ENCODE measurements around the gene BBS9. TPM values are rescaled to one million over a fixed set of nuclear protein-coding genes. Genes with fewer than 3 reads are reported as not detected.

Gene BBS9
- total RNA-seq, 1 experiment from 2014 or later = 26.4 TPM

DNA sequence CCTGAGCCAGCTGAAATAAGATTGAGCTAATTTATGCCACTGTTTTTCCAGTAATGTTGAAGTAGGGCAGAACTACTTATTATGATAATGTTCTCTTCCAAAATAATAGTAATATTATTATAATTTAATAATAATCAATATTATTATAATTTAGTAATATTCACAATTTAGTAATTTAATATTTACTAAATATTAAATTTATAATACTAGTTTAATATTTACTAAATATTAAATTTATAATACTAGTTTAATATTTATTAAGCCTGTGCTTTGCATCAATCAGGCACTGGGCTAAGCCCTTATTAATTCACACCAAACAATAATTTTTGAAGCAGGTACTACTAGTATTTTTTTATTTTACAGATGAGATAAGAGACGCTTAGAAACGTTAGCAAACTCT is 170.1 kb downstream of the BBS9 start:
- H3K4me1 ChIP-seq (ENCODE audit: insufficient read depth, low read length) = no peaks in the 10 kb centered on the region
- no peak overlapping the region for H3K23ac ChIP-seq (ENCODE audit: insufficient read length, low read depth, low read length)
- no peak overlapping the region for H3K18ac ChIP-seq (ENCODE audit: insufficient read length, low read depth, low read length)
- H3K4me2 ChIP-seq (ENCODE audit: insufficient read depth, insufficient read length, low read length) = no peak overlapping the region
- H4K5ac ChIP-seq (ENCODE audit: insufficient read length, low read depth, low read length) = no peak overlapping the region
- H3K4me1 Mint-ChIP-seq = peaks cover 0 to 3% of the 10 kb centered on the region in 2 experiments; a peak in 1 of 4 replicates
- no peak overlapping the region for H3K27ac ChIP-seq (ENCODE audit: insufficient read length, low read depth, low read length)
- H2BK12ac ChIP-seq (ENCODE audit: insufficient read length, low read depth, low read length) = no peak overlapping the region
- H3K27me3 Mint-ChIP-seq (ENCODE audit: low read depth) = no peaks in the 10 kb centered on the region
- no peaks in the 10 kb centered on the region for H3K79me2 ChIP-seq (ENCODE audit: insufficient read depth, low read length)
- H3K79me1 ChIP-seq (ENCODE audit: insufficient read depth, low read depth, low read length, poor library complexity, severe bottlenecking) = no peaks in the 10 kb centered on the region
- no peak overlapping the region for H3K4me3 Mint-ChIP-seq
- no peak overlapping the region for H3K4ac ChIP-seq (ENCODE audit: low read depth, low read length)
- H4K20me1 ChIP-seq (ENCODE audit: control insufficient read depth, insufficient read depth, insufficient read length) = no peaks in the 10 kb centered on the region
- peaks cover 6 to 44% (median 31%) of the 10 kb centered on the region in 3 experiments; a peak in 6 of 7 replicates for H3K36me3 Mint-ChIP-seq (ENCODE audit: insufficient read depth in 1 of 3, low read depth in 3 of 3)
- no peak overlapping the region for H2BK120ac ChIP-seq (ENCODE audit: low read depth, low read length, poor library complexity, severe bottlenecking)
- no peak overlapping the region for H3K9ac ChIP-seq (ENCODE audit: extremely low read depth, insufficient read length, low read length)
- H4K8ac ChIP-seq (replicated peaks; ENCODE audit: insufficient read length, low read depth, low read length) = no peak overlapping the region
- WGBS (ENCODE audit: extremely low coverage, insufficient read length, low lambda C conversion rate) = no CpG with 5 or more reads among the region's 2 CpGs
- H2BK20ac ChIP-seq (ENCODE audit: low read depth, low read length, poor library complexity, severe bottlenecking) = no peak overlapping the region
- no peak overlapping the region for H2AK5ac ChIP-seq (ENCODE audit: insufficient read length, low read length)
- no peak overlapping the region for H4K91ac ChIP-seq (ENCODE audit: insufficient read length, low read depth, low read length)
- no peak overlapping the region for H2BK5ac ChIP-seq (ENCODE audit: insufficient read length, low read length)
- H3K14ac ChIP-seq (ENCODE audit: insufficient read depth, low read length) = no peak overlapping the region
- no peak overlapping the region for H3K56ac ChIP-seq (ENCODE audit: insufficient read length, low read depth, low read length)
- H3K27me3 ChIP-seq (ENCODE audit: insufficient read depth, low read length) = no peaks in the 10 kb centered on the region
- no peaks in the 10 kb centered on the region for H3K9me3 ChIP-seq (ENCODE audit: control insufficient read depth, low read depth, low read length)
- H3T11ph ChIP-seq (ENCODE audit: low read length) = no peak overlapping the region
- no peak overlapping the region for H2AFZ ChIP-seq (ENCODE audit: low read length)
- H3K9me3 Mint-ChIP-seq = peaks cover 36 to 42% of the 10 kb centered on the region in 2 experiments
- no peak for DNase-seq
- TF ChIP-seq, protein P1, sequence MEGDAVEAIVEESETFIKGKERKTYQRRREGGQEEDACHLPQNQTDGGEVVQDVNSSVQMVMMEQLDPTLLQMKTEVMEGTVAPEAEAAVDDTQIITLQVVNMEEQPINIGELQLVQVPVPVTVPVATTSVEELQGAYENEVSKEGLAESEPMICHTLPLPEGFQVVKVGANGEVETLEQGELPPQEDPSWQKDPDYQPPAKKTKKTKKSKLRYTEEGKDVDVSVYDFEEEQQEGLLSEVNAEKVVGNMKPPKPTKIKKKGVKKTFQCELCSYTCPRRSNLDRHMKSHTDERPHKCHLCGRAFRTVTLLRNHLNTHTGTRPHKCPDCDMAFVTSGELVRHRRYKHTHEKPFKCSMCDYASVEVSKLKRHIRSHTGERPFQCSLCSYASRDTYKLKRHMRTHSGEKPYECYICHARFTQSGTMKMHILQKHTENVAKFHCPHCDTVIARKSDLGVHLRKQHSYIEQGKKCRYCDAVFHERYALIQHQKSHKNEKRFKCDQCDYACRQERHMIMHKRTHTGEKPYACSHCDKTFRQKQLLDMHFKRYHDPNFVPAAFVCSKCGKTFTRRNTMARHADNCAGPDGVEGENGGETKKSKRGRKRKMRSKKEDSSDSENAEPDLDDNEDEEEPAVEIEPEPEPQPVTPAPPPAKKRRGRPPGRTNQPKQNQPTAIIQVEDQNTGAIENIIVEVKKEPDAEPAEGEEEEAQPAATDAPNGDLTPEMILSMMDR (conservative IDR thresholded peaks at IDR 0.05) = no peak
- H3K23me2 ChIP-seq (ENCODE audit: insufficient read length, low read depth, low read length, poor library complexity, severe bottlenecking) = no peaks in the 10 kb centered on the region
- no peak overlapping the region for H3K27ac Mint-ChIP-seq
- H2BK15ac ChIP-seq (ENCODE audit: low read depth, low read length) = no peak overlapping the region
